ENCODE measurements around the gene DISC1.

DNA sequence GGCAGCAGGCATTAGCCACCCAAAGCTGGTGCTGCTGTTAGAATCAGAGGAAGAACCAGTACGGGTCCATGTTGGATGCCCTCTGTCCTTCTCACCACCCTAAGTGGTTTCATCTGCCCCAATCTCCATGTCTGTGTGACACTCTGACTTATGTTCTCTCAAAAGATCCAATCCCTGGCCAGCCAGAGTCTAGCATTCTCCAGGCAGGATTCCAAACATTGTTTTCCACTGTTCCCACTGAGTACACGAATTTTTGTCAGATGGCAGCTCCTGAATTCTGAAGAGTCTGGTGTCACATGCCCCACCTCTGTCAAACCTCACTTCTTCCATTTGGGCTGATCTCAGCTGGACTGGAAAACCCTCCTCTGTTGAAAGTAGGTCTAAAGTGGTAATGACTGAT, 166.0 kb downstream of the DISC1 start:
- TF ChIP-seq, protein P1, sequence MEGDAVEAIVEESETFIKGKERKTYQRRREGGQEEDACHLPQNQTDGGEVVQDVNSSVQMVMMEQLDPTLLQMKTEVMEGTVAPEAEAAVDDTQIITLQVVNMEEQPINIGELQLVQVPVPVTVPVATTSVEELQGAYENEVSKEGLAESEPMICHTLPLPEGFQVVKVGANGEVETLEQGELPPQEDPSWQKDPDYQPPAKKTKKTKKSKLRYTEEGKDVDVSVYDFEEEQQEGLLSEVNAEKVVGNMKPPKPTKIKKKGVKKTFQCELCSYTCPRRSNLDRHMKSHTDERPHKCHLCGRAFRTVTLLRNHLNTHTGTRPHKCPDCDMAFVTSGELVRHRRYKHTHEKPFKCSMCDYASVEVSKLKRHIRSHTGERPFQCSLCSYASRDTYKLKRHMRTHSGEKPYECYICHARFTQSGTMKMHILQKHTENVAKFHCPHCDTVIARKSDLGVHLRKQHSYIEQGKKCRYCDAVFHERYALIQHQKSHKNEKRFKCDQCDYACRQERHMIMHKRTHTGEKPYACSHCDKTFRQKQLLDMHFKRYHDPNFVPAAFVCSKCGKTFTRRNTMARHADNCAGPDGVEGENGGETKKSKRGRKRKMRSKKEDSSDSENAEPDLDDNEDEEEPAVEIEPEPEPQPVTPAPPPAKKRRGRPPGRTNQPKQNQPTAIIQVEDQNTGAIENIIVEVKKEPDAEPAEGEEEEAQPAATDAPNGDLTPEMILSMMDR (conservative IDR thresholded peaks at IDR 0.05; ENCODE audit: low read depth, low read length) = no peak
- TF ChIP-seq EZH2 (IDR thresholded peaks at IDR 0.05; ENCODE audit: borderline replicate concordance, low read depth, low read length, poor library complexity, severe bottlenecking) = no peak
